COR-L47 (cell line): ENCODE data around the gene ZCCHC7.
"Not testable (repeated sequence)": the region's sequence is repeated elsewhere in the genome, so short reads cannot be mapped to it uniquely, and the experiment has no call there.

Experiments used
- DNase-seq: peaks from one replicate; lab custom pipeline; 2025; lab: John Stamatoyannopoulos, UW

The ZCCHC7 gene

GRCh38 chr9:37293664-37294524 is 173.5 kb downstream of the ZCCHC7 start:
- DNase-seq = peak; percentile 32

GRCh38 chr9:37295178-37295577 is 174.8 kb downstream of the ZCCHC7 start:
- DNase-seq = no peak

- no peak for DNase-seq
Observed at GRCh38 chr9:37295796-37296195, 175.4 kb downstream of the ZCCHC7 start.

- DNase-seq = no peak
Observed at GRCh38 chr9:37297592-37297991, 177.2 kb downstream of the ZCCHC7 start.

GRCh38 chr9:37300620-37301019 is 180.2 kb downstream of the ZCCHC7 start:
- DNase-seq = no peak

GRCh38 chr9:37301042-37301853 is 180.9 kb downstream of the ZCCHC7 start:
- DNase-seq = no peak

GRCh38 chr9:37301854-37302172 is 181.4 kb downstream of the ZCCHC7 start:
- DNase-seq = no peak

GRCh38 chr9:37302277-37302676 is 181.9 kb downstream of the ZCCHC7 start:
- peak; percentile 39 for DNase-seq

- not testable (repeated sequence) for DNase-seq
Observed at GRCh38 chr9:37303272-37303671, 182.9 kb downstream of the ZCCHC7 start.

- DNase-seq = peak; percentile 16
Observed at GRCh38 chr9:37309136-37309535, 188.8 kb downstream of the ZCCHC7 start.

GRCh38 chr9:37311938-37312708 is 191.7 kb downstream of the ZCCHC7 start:
- DNase-seq = no peak

- DNase-seq = no peak
Observed at GRCh38 chr9:37324261-37324683, 203.9 kb downstream of the ZCCHC7 start.

GRCh38 chr9:37324691-37325490 is 204.5 kb downstream of the ZCCHC7 start:
- peak; percentile 7 for DNase-seq

GRCh38 chr9:37325778-37326177 is 205.4 kb downstream of the ZCCHC7 start:
- peak; percentile 4 for DNase-seq

- DNase-seq = no peak
Observed at GRCh38 chr9:37327553-37327952, 207.2 kb downstream of the ZCCHC7 start.

- no peak for DNase-seq
Observed at GRCh38 chr9:37328556-37329227, 208.3 kb downstream of the ZCCHC7 start.

- DNase-seq = peak; percentile 11
Observed at GRCh38 chr9:37329576-37329975, 209.2 kb downstream of the ZCCHC7 start.

- no peak for DNase-seq
Observed at GRCh38 chr9:37331871-37332270, 211.5 kb downstream of the ZCCHC7 start.

GRCh38 chr9:37332578-37332977 is 212.2 kb downstream of the ZCCHC7 start:
- no peak for DNase-seq

- no peak for DNase-seq
Observed at GRCh38 chr9:37333288-37333687, 212.9 kb downstream of the ZCCHC7 start.

GRCh38 chr9:37335238-37335637 is 214.9 kb downstream of the ZCCHC7 start:
- DNase-seq = no peak
